ENCODE measurements around the gene SPACA7. TPM values are rescaled to one million over a fixed set of nuclear protein-coding genes. Genes with fewer than 3 reads are reported as not detected.
"Not testable (repeated sequence)": the region's sequence is repeated elsewhere in the genome, so short reads cannot be mapped to it uniquely, and the experiment has no call there.

SPACA7 gene
- total and polyA plus RNA-seq, 9 of the 15 experiments (the other 6 are each of a cell fraction or from before 2014, with no cell fraction given): not detected

DNA sequence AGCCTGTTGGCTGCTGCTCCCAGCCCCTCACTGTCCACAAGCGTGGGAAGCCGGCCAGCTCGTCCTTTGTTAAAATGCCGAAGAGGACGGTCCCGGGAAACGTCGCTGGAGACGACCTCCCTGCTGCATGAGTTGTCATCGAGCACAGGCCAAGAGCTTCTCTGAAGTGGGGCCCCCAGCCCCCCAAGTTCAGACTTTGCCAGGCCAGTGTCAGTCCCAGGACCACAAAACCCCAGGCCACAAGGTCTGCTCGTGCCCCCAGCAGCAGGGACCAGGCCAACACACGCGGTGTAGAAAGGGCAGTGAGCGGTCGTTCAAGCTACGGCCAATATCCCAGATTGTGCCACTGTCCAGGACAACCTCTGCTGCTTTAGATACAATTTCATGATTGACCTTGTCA is 57.4 kb downstream of the SPACA7 start:
- intact Hi-C loops (cut with micrococcal nuclease); H3K27ac ChIP-seq (ENCODE audit: extremely low read depth, low read depth, low read length); FAIRE-seq; DNase-seq (ENCODE audit: extremely low read depth in 1 of 4, low spot score in 3 of 4); in situ Hi-C loops (cut with MboI); H3K9me1 ChIP-seq (ENCODE audit: control insufficient read depth, insufficient read depth, low read length); H4K20me1 ChIP-seq (replicated peaks; ENCODE audit: control insufficient read depth, insufficient read depth, low read length); H3K9me3 ChIP-seq (replicated peaks; ENCODE audit: control insufficient read depth, insufficient read depth, low read depth, low read length); H3K9ac ChIP-seq (ENCODE audit: insufficient read depth in 1 of 2, low read depth in 2 of 2, low read length in 2 of 2); ATAC-seq; H3K36me3 ChIP-seq (ENCODE audit: control insufficient read depth, insufficient read depth, low read length); CTCF ChIA-PET (ENCODE audit: low intra/inter-chr PET ratio); H3K4me3 ChIP-seq; H2AFZ ChIP-seq (ENCODE audit: low read depth, low read length); H3K4me2 ChIP-seq (ENCODE audit: insufficient read depth, low read length); H3K27me3 ChIP-seq (ENCODE audit: control insufficient read depth in 2 of 2, insufficient read depth in 2 of 2, low read length in 2 of 2); BruUV-seq (replicated peaks); H3K79me2 ChIP-seq (ENCODE audit: control insufficient read depth, insufficient read depth, low read length); H3K4me1 ChIP-seq (replicated peaks in 1 of 2; ENCODE audit: control insufficient read depth in 2 of 2, insufficient read depth in 2 of 2, low read length in 2 of 2); POLR2A ChIA-PET: not testable (repeated sequence)
- WGBS (ENCODE audit: insufficient coverage, low coverage, missing lambda C conversion rate): 14% methylated on average over 9 of the region's 16 CpGs

DNA sequence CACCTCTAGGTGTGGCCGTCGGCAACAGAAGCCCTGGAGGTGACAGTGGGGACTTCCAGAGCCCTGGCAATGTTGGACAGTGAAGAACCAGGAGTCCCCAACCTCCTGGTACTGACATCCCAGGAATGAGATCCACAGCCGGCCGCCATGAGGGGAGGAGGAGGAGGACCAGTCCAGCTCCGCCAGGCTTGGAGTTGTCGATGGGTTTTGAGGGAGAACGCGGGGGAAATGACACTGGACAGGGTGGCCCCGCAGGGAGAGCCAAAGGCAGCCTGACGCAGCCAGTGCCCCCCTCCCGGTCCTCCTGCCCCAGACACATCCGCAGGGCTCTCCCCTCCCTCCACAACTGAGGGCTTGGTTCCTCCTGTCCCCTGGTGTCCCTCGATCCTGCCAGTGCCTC is 57.9 kb downstream of the SPACA7 start:
- H4K20me1 ChIP-seq (replicated peaks; ENCODE audit: control insufficient read depth, insufficient read depth, low read length): no peaks in the 10 kb centered on the region
- H2AFZ ChIP-seq (ENCODE audit: low read depth, low read length): no peak overlapping the region
- intact Hi-C loops (cut with micrococcal nuclease): no loop called here
- in situ Hi-C loops (cut with MboI): no loop called here
- WGBS (ENCODE audit: insufficient coverage, low coverage, missing lambda C conversion rate): 0% methylated on average over 3 of the region's 13 CpGs
- H3K27ac ChIP-seq (ENCODE audit: extremely low read depth, low read depth, low read length): no peak overlapping the region
- no peaks in the 10 kb centered on the region for H3K9me3 ChIP-seq (replicated peaks; ENCODE audit: control insufficient read depth, insufficient read depth, low read depth, low read length)
- H3K4me3 ChIP-seq: no peak overlapping the region
- no peaks in the 10 kb centered on the region for H3K36me3 ChIP-seq (ENCODE audit: control insufficient read depth, insufficient read depth, low read length)
- no peaks in the 10 kb centered on the region for H3K9me1 ChIP-seq (ENCODE audit: control insufficient read depth, insufficient read depth, low read length)
- FAIRE-seq (no peak), ATAC-seq (no peak), DNase-seq (ENCODE audit: extremely low read depth in 1 of 4, low spot score in 3 of 4) (no peak)
- BruUV-seq (replicated peaks): no TSS peak
- no peak overlapping the region for H3K4me2 ChIP-seq (ENCODE audit: insufficient read depth, low read length)
- no peaks in the 10 kb centered on the region for H3K4me1 ChIP-seq (replicated peaks in 1 of 2; ENCODE audit: control insufficient read depth in 2 of 2, insufficient read depth in 2 of 2, low read length in 2 of 2)
- TF ChIP-seq TCF3 (CRISPR knock-in tag; IDR thresholded peaks at IDR 0.05) (no peak), MCM3 (IDR thresholded peaks at IDR 0.05) (no peak)
- no peaks in the 10 kb centered on the region; a peak in 1 of 5 replicates for H3K27me3 ChIP-seq (ENCODE audit: control insufficient read depth in 2 of 2, insufficient read depth in 2 of 2, low read length in 2 of 2)
- ChIA-PET POLR2A (no interaction called here), CTCF (ENCODE audit: low intra/inter-chr PET ratio) (no interaction called here)
- no peaks in the 10 kb centered on the region for H3K79me2 ChIP-seq (ENCODE audit: control insufficient read depth, insufficient read depth, low read length)
- no peak overlapping the region for H3K9ac ChIP-seq (ENCODE audit: insufficient read depth in 1 of 2, low read depth in 2 of 2, low read length in 2 of 2)

Measured in K562 (cell line).